ENCODE measurements around the gene MUC5AC. TPM values are rescaled to one million over a fixed set of nuclear protein-coding genes. Genes with fewer than 3 reads are reported as not detected.
"Not testable (repeated sequence)": the region's sequence is repeated elsewhere in the genome, so short reads cannot be mapped to it uniquely, and the experiment has no call there.

MUC5AC gene
- total and polyA plus RNA-seq, 2 donors (not counting 1 experiment from before 2014, with no cell fraction given) = not detected

- H3K27me3 ChIP-seq (ENCODE audit: control insufficient read depth, insufficient read depth, low read length) = no peaks in the 10 kb centered on the region
- no peak for DNase-seq (ENCODE audit: low read depth in 2 of 2)
- no peaks in the 10 kb centered on the region for H3K79me2 ChIP-seq (ENCODE audit: control insufficient read depth, insufficient read depth, low read length)
- H3K27ac ChIP-seq (ENCODE audit: insufficient read depth, low read length) = no peak overlapping the region
- TF ChIP-seq CTCF (conservative IDR thresholded peaks at IDR 0.05 in 1 of 2, IDR thresholded peaks at IDR 0.05 in 1 of 2; ENCODE audit: low read depth in 1 of 2, low read length in 2 of 2) = no peak
- no peak for TF ChIP-seq EZH2 (IDR thresholded peaks at IDR 0.05; ENCODE audit: low read length, missing control alignments)
- H3K9me3 ChIP-seq (ENCODE audit: control insufficient read depth, insufficient read depth, low read depth, low read length) = no peaks in the 10 kb centered on the region
- H3K36me3 ChIP-seq (ENCODE audit: control insufficient read depth, insufficient read depth, low read length) = no peaks in the 10 kb centered on the region
- no peaks in the 10 kb centered on the region for H4K20me1 ChIP-seq (ENCODE audit: control insufficient read depth, extremely low read depth, insufficient read depth, low read length)
- peaks cover 3% of the 10 kb centered on the region for H3K4me1 ChIP-seq (ENCODE audit: control insufficient read depth, extremely low read depth, insufficient read depth, low read length)
- no peak overlapping the region for H3K4me3 ChIP-seq (replicated peaks in 1 of 4; ENCODE audit: control extremely low read depth in 1 of 4, insufficient read depth in 1 of 4, low read depth in 3 of 4, low read length in 4 of 4)
- no peak overlapping the region for H3K9ac ChIP-seq (ENCODE audit: insufficient read depth, low read length)
- no peak overlapping the region for H3K4me2 ChIP-seq (ENCODE audit: extremely low read depth, insufficient read depth, low read length)
- no peak overlapping the region for H2AFZ ChIP-seq (ENCODE audit: low read length)
These were observed 1.1 kb downstream of the MUC5AC start for GRCh38 chr11:1158681-1159487.

GRCh38 chr11:1159488-1160220, 1.9 kb downstream of the MUC5AC start:
- H4K20me1 ChIP-seq (ENCODE audit: control insufficient read depth, extremely low read depth, insufficient read depth, low read length); H2AFZ ChIP-seq (ENCODE audit: low read length); H3K27me3 ChIP-seq (ENCODE audit: control insufficient read depth, insufficient read depth, low read length); H3K79me2 ChIP-seq (ENCODE audit: control insufficient read depth, insufficient read depth, low read length); H3K9ac ChIP-seq (ENCODE audit: insufficient read depth, low read length); DNase-seq (ENCODE audit: low read depth in 2 of 2); H3K4me1 ChIP-seq (ENCODE audit: control insufficient read depth, extremely low read depth, insufficient read depth, low read length); H3K36me3 ChIP-seq (ENCODE audit: control insufficient read depth, insufficient read depth, low read length); H3K4me2 ChIP-seq (ENCODE audit: extremely low read depth, insufficient read depth, low read length); H3K27ac ChIP-seq (ENCODE audit: insufficient read depth, low read length); H3K4me3 ChIP-seq (replicated peaks in 1 of 4; ENCODE audit: control extremely low read depth in 1 of 4, insufficient read depth in 1 of 4, low read depth in 3 of 4, low read length in 4 of 4); H3K9me3 ChIP-seq (ENCODE audit: control insufficient read depth, insufficient read depth, low read depth, low read length): not testable (repeated sequence)

GRCh38 chr11:1160231-1161101, 2.7 kb downstream of the MUC5AC start:
- no peaks in the 10 kb centered on the region for H3K79me2 ChIP-seq (ENCODE audit: control insufficient read depth, insufficient read depth, low read length)
- no peak overlapping the region for H3K4me2 ChIP-seq (ENCODE audit: extremely low read depth, insufficient read depth, low read length)
- no peaks in the 10 kb centered on the region for H3K36me3 ChIP-seq (ENCODE audit: control insufficient read depth, insufficient read depth, low read length)
- no peak overlapping the region for H3K27ac ChIP-seq (ENCODE audit: insufficient read depth, low read length)
- H3K9ac ChIP-seq (ENCODE audit: insufficient read depth, low read length) = no peak overlapping the region
- no peak for DNase-seq (ENCODE audit: low read depth in 2 of 2)
- H3K4me3 ChIP-seq (replicated peaks in 1 of 4; ENCODE audit: control extremely low read depth in 1 of 4, insufficient read depth in 1 of 4, low read depth in 3 of 4, low read length in 4 of 4) = no peak overlapping the region
- no peaks in the 10 kb centered on the region for H3K27me3 ChIP-seq (ENCODE audit: control insufficient read depth, insufficient read depth, low read length)
- TF ChIP-seq CTCF (conservative IDR thresholded peaks at IDR 0.05 in 1 of 2, IDR thresholded peaks at IDR 0.05 in 1 of 2; ENCODE audit: low read depth in 1 of 2, low read length in 2 of 2) = no peak
- no peak for TF ChIP-seq EZH2 (IDR thresholded peaks at IDR 0.05; ENCODE audit: low read length, missing control alignments)
- no peaks in the 10 kb centered on the region for H4K20me1 ChIP-seq (ENCODE audit: control insufficient read depth, extremely low read depth, insufficient read depth, low read length)
- no peak overlapping the region for H2AFZ ChIP-seq (ENCODE audit: low read length)
- no peaks in the 10 kb centered on the region for H3K9me3 ChIP-seq (ENCODE audit: control insufficient read depth, insufficient read depth, low read depth, low read length)
- no peaks in the 10 kb centered on the region for H3K4me1 ChIP-seq (ENCODE audit: control insufficient read depth, extremely low read depth, insufficient read depth, low read length)
